Uterus (tissue), 2 donors: Measurements from ENCODE around the gene CWC27.

Source experiments
- POLR2A ChIP-seq, 2 donors: fragments of 450-650 bp; IDR thresholded peaks; one replicate each; pipeline ENCODE4 v1.6.1; 2016; ENCODE audit warnings: antibody characterized with exemption in 2 of 2, mild to moderate bottlenecking in 1 of 2, moderate library complexity in 1 of 2
- TF ChIP-seq, protein P1 (sequence below), 4 experiments: fragments of 200-600 bp in 2 of 4; fragments of 450-650 bp in 2 of 4; sonication (generic) in 2 of 4; IDR thresholded peaks; one replicate each; pipeline ENCODE4 v1.5.1; 2016 to 2019; ENCODE audit warnings: antibody characterized with exemption in 4 of 4, mild to moderate bottlenecking in 2 of 4, moderate library complexity in 1 of 4

- TF ChIP-seq, protein P1, sequence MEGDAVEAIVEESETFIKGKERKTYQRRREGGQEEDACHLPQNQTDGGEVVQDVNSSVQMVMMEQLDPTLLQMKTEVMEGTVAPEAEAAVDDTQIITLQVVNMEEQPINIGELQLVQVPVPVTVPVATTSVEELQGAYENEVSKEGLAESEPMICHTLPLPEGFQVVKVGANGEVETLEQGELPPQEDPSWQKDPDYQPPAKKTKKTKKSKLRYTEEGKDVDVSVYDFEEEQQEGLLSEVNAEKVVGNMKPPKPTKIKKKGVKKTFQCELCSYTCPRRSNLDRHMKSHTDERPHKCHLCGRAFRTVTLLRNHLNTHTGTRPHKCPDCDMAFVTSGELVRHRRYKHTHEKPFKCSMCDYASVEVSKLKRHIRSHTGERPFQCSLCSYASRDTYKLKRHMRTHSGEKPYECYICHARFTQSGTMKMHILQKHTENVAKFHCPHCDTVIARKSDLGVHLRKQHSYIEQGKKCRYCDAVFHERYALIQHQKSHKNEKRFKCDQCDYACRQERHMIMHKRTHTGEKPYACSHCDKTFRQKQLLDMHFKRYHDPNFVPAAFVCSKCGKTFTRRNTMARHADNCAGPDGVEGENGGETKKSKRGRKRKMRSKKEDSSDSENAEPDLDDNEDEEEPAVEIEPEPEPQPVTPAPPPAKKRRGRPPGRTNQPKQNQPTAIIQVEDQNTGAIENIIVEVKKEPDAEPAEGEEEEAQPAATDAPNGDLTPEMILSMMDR (IDR thresholded peaks at IDR 0.05): no peak
- no peak for TF ChIP-seq POLR2A (IDR thresholded peaks at IDR 0.05)
Measured at GRCh38 chr5:65034029-65034812, 265.5 kb downstream of the CWC27 start.
